Thoracic aorta (tissue), 2 donors: ENCODE results near the gene RRAS. TPM values are rescaled to one million over a fixed set of nuclear protein-coding genes. Genes with fewer than 3 reads are reported as not detected.

Experiments
- ATAC-seq: fragments of 150-250 bp; one replicate; pipeline ENCODE4 v1.8.0; 2017; ENCODE audit warnings: low read depth; ENCODE audit not compliant: insufficient number of reproducible peaks, low FRiP score
- DNase-seq: peaks from one replicate; pipeline ENCODE4 v3.0.0-alpha.2; 2020; ENCODE audit warnings: low spot score
- H3K27ac ChIP-seq, 2 donors: fragments of 200-600 bp; sonication (generic); 1 replicate in 1 of 2; 2 replicates in 1 of 2; pipeline ENCODE4 v1.5.1; 2016; ENCODE audit warnings: mild to moderate bottlenecking in 2 of 2, moderate library complexity in 2 of 2
- H3K27me3 ChIP-seq: fragments of 200-600 bp; sonication (generic); replicated peaks from 2 replicates; pipeline ENCODE4 v1.6.0; 2016; ENCODE audit warnings: mild to moderate bottlenecking; ENCODE audit not compliant: insufficient read depth
- H3K36me3 ChIP-seq: fragments of 200-600 bp; sonication (generic); one replicate; pipeline ENCODE4 v1.5.1; 2016
- H3K4me1 ChIP-seq, 2 donors: fragments of 200-600 bp; sonication (generic); 1 replicate in 1 of 2; 2 replicates in 1 of 2; pipeline versions ENCODE4 v1.5.1 to v1.6.0; 2016; ENCODE audit warnings: low read depth in 2 of 2, mild to moderate bottlenecking in 1 of 2; ENCODE audit not compliant: control insufficient read depth in 1 of 2
- H3K4me3 ChIP-seq: fragments of 200-600 bp; sonication (generic); 2 replicates; pipeline ENCODE4 v1.5.1; 2016; ENCODE audit warnings: mild to moderate bottlenecking
- H3K9me3 ChIP-seq: fragments of 200-600 bp; sonication (generic); 2 replicates; pipeline ENCODE4 v1.5.1; 2016
- total RNA-seq, 2 donors: library from RNA; depleted of rRNA; stranded (reverse); fragments of >200 nt; gene quantifications; one replicate each; pipeline versions ENCODE4 v1.1.0 to v1.2.3, GENCODE V29; 2016
- TF ChIP-seq, protein P1 (sequence below): fragments of 200-600 bp; sonication (generic); IDR thresholded peaks from one replicate; pipeline ENCODE4 v1.5.1; 2019; ENCODE audit warnings: antibody characterized with exemption

The RRAS gene
- total RNA-seq, 2 donors from 2014 or later, result 82.2 to 188 TPM

DNA sequence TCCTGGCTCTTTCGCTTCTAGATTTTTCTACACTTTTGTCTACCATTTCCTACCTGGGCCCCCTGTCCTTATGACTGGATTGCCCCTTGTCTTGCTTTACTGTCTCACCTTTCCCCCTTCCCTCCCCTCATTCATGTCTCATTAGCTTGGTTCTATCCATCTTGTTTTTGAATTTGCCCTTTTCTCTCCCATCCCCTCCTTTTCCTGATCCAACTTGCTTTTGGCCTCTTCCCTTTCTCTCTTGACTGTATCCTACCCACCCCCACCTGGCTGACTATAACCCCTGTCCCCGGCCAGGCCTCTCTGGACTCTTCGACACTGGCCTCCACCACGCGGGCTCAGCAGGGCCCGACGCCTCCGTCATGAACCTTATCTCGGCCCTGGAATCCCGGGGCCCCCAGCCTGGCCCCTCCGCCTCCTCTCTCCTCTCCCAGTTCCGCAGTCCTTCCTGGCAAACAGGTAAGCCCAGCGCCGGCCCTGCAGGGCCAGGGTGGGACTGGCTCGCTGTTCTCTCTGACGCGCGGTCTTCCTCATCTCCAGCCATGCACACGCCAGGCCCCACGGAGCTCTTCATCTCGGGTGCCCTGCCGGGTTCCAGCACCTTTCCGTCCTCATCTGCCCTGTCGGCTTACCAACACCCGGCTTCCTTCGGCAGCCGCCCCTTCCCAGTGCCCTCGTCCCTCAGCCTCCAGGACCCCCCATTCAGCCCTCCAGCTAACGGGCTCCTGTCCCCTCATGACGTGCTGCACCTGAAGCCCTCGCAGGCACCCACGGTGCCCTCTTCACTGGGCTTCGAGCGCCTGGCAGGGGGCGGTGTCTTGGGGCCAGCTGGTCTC, 45.6 kb downstream of the RRAS start:
- ATAC-seq, result no peak

DNA sequence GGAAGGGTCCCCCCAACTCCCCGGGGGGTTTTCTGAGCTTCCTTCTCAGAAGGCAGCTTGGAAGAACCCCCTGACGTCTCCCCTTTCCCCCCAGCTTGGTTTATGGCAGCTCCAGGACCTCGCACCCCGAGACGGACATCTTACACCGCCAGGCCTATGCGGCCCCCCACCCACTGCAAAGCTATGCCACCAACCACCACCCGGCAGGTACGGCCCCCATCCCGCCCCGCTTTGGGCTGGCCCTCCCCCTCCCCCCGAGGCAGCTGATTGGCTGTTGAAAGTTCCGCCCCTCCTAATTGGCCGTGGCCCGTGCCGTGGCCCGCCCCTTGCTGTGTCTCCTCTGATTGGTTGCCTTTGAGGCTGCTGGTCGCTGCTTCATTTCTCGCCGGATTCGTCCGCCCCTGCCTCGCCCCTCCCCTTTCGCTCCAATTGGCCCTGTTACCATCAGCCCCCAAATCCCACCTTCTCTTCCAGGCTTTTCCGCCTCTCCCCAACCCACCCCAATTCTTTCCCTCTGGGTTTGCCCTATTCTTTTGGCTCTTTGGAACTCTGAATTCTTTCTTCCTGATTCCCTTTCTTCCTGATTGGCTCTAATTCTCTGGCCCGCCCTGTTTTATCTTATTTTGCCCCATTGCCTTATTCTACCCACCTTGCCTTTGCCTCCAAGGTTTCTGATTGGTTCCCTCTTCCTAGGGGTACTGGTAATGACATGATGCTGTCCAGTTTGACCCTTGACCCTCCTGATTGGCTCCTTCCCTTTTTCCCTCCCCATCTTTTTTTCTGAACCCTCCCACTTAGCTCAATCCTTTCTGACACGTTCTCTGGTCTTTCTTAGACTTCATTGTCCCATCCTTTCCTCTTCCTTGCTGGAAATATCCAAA, 46.5 kb downstream of the RRAS start:
- no peaks in the 10 kb centered on the region for H3K9me3 ChIP-seq
- TF ChIP-seq, protein P1, sequence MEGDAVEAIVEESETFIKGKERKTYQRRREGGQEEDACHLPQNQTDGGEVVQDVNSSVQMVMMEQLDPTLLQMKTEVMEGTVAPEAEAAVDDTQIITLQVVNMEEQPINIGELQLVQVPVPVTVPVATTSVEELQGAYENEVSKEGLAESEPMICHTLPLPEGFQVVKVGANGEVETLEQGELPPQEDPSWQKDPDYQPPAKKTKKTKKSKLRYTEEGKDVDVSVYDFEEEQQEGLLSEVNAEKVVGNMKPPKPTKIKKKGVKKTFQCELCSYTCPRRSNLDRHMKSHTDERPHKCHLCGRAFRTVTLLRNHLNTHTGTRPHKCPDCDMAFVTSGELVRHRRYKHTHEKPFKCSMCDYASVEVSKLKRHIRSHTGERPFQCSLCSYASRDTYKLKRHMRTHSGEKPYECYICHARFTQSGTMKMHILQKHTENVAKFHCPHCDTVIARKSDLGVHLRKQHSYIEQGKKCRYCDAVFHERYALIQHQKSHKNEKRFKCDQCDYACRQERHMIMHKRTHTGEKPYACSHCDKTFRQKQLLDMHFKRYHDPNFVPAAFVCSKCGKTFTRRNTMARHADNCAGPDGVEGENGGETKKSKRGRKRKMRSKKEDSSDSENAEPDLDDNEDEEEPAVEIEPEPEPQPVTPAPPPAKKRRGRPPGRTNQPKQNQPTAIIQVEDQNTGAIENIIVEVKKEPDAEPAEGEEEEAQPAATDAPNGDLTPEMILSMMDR, result no peak
- peak overlapping the region; percentile 80 for H3K4me3 ChIP-seq
- H3K36me3 ChIP-seq, result peaks cover 24% of the 10 kb centered on the region
- ATAC-seq (peak; percentile 77), DNase-seq (peak; percentile 86)
- H3K4me1 ChIP-seq, result peaks cover 13 to 18% of the 10 kb centered on the region in 2 donors
- H3K27ac ChIP-seq, result peak overlapping the region; percentile 68 to 83
- no peaks in the 10 kb centered on the region for H3K27me3 ChIP-seq

More for the DNA sequence above, 45.6 kb downstream of the RRAS start:
- no peak for DNase-seq
- H3K27me3 ChIP-seq, result no peaks in the 10 kb centered on the region
- no peaks in the 10 kb centered on the region for H3K9me3 ChIP-seq
- H3K27ac ChIP-seq, result peak overlapping the region; percentile 68 to 83
- H3K4me3 ChIP-seq, result no peak overlapping the region
- peaks cover 13 to 18% of the 10 kb centered on the region in 2 donors for H3K4me1 ChIP-seq
- TF ChIP-seq, protein P1, result no peak
- peaks cover 33% of the 10 kb centered on the region for H3K36me3 ChIP-seq

DNA sequence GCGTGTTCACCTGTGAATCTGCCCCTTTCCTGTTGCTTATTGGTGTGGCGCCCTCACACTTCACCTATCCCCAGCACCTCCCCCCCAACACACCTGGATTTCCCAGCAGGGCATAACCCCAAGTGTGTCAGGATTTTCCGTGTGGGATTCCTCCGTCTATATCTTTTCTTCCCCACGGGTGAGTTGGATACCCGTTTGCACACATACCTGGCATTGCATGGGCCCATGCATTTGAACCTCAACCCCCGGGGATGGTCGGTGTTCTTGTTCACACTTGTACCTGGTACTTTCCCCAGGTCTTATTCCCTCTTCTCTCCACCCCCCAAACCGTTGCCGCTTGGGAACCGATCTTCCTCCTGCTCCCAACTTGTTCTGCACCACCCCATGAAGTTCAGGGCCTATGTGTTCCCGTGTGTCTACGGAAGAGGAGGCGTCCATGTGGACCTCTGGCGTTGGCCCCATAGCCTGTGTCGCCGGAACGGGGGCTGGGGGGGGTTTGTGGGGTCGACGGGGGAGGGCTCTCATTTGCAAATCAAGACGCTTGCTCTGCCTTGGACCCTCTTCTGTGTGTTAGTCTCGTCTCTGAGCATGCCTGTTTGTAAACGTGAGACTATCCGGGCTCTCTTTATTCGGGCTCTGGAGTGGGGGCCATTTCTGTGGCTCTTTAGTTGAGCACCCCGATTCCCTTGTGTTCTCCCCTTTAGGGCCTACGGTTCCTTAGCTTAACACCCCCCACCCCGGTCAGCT, 47.3 kb downstream of the RRAS start:
- TF ChIP-seq, protein P1, result no peak
- Histone ChIP-seq H3K4me1 (peaks cover 13 to 18% of the 10 kb centered on the region in 2 donors), H3K4me3 (peak overlapping the region; percentile 80), H3K36me3 (peaks cover 24% of the 10 kb centered on the region), H3K27ac (peak overlapping the region; percentile 68 to 83), H3K27me3 (no peaks in the 10 kb centered on the region), H3K9me3 (no peaks in the 10 kb centered on the region)
- DNase-seq, result no peak
- no peak for ATAC-seq

DNA sequence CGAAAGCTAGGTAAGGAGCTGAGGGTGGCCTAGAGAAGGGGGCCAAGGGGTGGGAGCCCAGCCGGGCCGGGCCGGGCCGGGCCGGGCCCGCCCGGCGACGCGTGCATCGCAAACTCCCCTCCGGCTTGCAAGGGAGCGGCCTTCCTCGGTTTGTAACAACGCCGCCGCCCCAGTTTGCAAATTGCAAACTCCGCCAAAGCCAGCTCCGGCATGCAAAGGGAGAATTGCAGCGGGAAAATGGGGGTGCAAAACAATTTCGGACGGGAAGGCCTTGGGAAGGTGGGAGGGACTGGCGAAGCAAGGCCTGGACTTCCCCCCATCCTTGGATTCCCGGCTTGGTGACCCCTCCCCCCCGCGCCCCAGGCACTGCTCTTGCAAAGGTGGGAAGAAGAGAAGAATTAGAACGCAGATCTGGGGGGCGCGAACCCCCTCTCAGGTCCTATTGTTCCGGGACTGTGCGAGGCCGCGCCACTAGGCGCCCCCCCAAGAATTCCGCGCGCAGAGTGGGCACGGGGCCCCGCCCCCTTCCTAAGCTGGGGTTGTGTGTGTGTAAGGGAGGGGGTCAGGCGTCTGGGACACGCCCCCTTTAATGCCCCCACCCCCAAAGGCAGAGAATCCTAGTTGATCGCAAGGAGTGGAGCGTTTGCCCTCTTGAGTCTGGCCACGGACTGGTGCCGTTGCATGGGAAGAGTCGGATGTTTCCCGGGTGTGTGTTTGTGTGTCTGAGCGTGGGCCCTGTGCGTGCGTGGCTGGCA, 48.0 kb downstream of the RRAS start:
- H3K36me3 ChIP-seq, result peaks cover 24% of the 10 kb centered on the region
- no peaks in the 10 kb centered on the region for H3K27me3 ChIP-seq
- TF ChIP-seq, protein P1, result peak; percentile 6
- H3K27ac ChIP-seq, result peak overlapping the region; percentile 68 to 83
- DNase-seq (no peak), ATAC-seq (no peak)
- H3K4me1 ChIP-seq, result peaks cover 13 to 18% of the 10 kb centered on the region in 2 donors
- H3K4me3 ChIP-seq, result peak overlapping the region; percentile 80
- no peaks in the 10 kb centered on the region for H3K9me3 ChIP-seq
